Measurements from ENCODE around the gene WDR73. TPM values are rescaled to one million over a fixed set of nuclear protein-coding genes. Genes with fewer than 3 reads are reported as not detected.

The WDR73 gene
- polyA plus RNA-seq, 4 donors: 36.0 to 43.6 (median 37.5) TPM

DNA sequence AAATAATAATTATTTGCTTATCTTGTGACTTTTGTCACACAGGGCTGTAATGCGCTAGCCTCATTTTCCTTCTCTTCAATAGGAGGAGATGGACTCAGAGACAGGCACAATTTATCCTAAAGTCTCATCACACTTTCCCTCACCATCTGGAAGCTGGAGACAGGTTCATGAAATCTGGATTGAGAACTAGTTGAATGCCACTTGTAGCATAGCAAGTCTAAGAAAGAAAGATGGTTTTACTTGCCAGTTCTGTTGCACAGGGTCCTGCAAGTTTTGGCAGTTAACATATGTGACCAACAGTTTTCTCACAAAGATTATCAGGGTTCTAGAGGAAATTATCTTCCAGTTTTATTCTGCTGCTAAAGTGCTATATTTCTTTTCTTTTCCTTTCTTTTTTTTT, 62.3 kb downstream of the WDR73 start:
- no peak for DNase-seq (ENCODE audit: low read depth in 4 of 4, low spot score in 3 of 4)

DNA sequence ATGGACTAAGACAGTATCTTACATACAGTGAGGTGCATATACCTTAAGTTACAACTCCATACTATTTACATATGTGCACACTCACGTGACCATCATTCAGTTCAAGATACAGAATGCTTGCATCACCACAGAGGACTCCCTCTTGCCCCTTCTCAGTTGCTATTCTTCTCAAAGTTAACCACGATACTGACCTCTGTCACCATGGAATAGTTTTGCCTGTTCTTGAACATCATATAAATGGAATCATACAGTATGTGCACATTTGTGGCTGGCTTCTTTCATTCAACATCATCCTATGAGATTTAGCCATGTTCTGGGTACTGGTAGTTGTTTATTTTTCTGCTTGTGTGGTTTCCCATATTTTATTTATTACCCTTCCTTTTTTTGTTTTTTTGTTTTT, 63.7 kb downstream of the WDR73 start:
- DNase-seq (ENCODE audit: low read depth in 4 of 4, low spot score in 3 of 4): no peak

Other genes with a start within 250 kb of the WDR73 start
- 10 to 100 TPM; 26.6 to 29.4 (median 28.4) TPM for gene ZSCAN2, start 53.3 kb downstream of the WDR73 start, polyA plus RNA-seq (ENCODE audit: insufficient read length in 4 of 4)
- 1 to 10 TPM; 4.9 to 8.5 (median 5.8) TPM for gene NMB, start 3.9 kb upstream of the WDR73 start, polyA plus RNA-seq (ENCODE audit: insufficient read length in 4 of 4)
- gene SEC11A, start 61.9 kb upstream of the WDR73 start, polyA plus RNA-seq (ENCODE audit: insufficient read length in 4 of 4): 100 to 1,000 TPM; 265 to 302 (median 296) TPM
- 10 to 100 TPM; 29.6 to 32.3 (median 31.8) TPM for gene ZNF592, start 94.3 kb upstream of the WDR73 start, polyA plus RNA-seq (ENCODE audit: insufficient read length in 4 of 4)
- gene ALPK3, start 163.1 kb upstream of the WDR73 start, polyA plus RNA-seq (ENCODE audit: insufficient read length in 4 of 4): 10 to 100 TPM; 13.7 to 17.4 (median 15.9) TPM
- gene SLC28A1, start 230.4 kb upstream of the WDR73 start, polyA plus RNA-seq (ENCODE audit: insufficient read length in 4 of 4): 1 to 10 TPM; 4.3 to 8.5 (median 6.7) TPM